Bone marrow (tissue), 2 donors: ENCODE data around the gene KMT2A.
"Not testable (repeated sequence)": the region's sequence is repeated elsewhere in the genome, so short reads cannot be mapped to it uniquely, and the experiment has no call there.

Experiments used
- DNase-seq, 2 donors: peaks; one replicate each; lab custom pipeline; 2025; lab: John Stamatoyannopoulos, UW

Gene KMT2A

DNA sequence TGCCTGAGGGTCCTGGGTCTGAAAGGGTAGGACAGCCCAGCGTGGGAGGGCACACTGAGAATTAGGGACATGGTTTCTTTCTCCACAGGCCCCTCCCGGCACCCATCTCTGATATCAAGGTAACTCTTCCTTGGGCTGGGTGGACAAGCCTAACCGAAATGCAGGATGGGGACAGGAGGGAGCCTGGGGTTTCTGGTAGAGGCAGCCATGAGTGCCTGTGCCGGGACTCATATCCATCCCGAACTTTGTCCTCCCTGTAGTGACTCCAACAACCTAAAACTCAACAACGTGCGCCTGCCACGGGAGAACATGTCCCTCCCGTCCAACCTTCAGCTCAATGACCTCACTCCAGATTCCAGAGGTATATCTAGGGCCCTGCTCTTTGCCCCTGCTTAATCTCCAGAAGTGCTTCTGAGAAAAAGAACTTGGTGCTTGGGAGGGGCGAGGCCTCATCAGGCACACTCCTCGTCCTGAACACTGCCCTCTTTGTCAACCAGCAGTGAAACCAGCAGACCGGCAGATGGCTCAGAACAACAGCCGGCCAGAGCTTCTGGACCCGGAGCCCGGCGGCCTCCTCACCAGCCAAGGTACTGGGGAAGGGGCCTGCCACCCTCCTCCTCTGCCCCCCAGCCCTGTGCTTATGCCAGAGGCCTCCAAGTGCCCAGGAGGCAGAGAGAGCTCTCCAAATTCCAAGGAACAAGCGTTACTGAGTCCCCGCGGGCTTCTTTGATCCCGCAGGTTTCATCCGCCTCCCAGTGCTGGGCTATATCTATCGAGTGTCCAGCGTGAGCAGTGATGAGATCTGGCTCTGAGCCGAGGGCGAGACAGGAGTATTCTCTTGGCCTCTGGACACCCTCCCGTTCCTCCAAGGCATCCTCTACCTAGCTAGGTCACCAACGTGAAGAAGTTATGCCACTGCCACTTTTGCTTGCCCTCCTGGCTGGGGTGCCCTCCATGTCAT, 97.8 kb downstream of the KMT2A start:
- DNase-seq: no peak

- DNase-seq: no peak
Measured at GRCh38 chr11:118535261-118535660, 99.0 kb downstream of the KMT2A start.

- no peak for DNase-seq
Measured at GRCh38 chr11:118536726-118537125, 100.4 kb downstream of the KMT2A start.

- no peak for DNase-seq
Measured at GRCh38 chr11:118537409-118537980, 101.2 kb downstream of the KMT2A start.

- no peak for DNase-seq
Measured at GRCh38 chr11:118544010-118544646, 107.8 kb downstream of the KMT2A start.

GRCh38 chr11:118544647-118545010, 108.3 kb downstream of the KMT2A start:
- no peak for DNase-seq

DNA sequence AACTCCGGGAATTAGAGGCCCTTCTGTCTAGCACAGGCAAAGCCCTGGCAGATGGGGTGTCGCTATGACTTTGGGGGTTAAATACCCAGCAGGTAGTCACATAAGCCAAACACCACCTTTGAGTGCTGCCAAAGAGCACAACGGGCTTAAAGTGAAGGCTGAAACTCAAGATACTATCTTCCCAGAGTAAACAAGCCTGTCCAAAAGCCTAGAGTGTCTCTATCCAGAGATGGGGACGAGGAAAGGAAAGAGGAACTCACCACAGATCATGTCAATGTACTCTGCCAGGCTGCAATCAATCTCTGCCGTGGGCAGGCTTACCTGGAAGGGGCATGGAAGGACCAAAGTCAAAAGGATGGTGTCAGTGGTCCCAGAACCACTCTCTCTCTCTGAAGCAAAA, 109.2 kb downstream of the KMT2A start:
- DNase-seq: no peak

DNA sequence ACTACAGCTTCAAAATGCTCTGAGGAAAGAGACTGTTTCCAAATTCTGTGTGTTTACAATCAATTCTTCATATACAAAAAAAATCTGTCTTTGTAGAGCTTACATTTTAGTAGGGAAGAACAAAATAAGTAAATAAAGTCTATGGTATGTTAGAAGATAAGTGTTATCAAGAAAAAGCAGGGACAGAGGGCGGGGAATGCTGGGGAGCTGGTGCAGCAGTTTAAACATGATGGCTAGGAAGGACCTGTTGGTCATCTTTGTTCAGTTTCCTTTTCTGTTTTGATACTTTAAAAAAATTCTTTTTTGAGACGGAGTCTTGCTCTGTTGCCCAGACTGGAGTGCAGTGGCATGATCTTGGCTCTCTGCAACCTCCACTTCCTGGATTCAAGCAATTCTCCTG, 110.8 kb downstream of the KMT2A start:
- DNase-seq: no peak

GRCh38 chr11:118552341-118552740, 116.0 kb downstream of the KMT2A start:
- no peak for DNase-seq

DNA sequence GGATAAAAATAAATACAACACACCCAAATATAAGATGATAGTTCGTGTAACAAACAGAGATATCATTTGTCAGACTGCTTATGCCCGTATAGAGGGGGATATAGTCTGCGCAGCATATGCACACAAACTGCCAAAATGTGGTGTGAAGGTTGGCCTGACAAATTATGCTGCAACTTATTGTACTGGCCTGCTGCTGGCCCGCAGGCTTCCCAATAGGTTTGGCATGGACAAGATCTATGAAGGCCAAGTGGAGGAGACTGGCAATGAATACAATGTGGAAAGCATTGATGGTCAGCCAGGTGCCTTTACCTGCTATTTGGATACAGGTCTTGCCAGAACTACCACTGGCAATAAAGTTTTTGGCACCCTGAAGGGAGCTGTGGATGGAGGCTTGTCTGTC, 124.5 kb downstream of the KMT2A start:
- no peak for DNase-seq

- DNase-seq: no peak
Measured at GRCh38 chr11:118565051-118565450, 128.8 kb downstream of the KMT2A start.

DNA sequence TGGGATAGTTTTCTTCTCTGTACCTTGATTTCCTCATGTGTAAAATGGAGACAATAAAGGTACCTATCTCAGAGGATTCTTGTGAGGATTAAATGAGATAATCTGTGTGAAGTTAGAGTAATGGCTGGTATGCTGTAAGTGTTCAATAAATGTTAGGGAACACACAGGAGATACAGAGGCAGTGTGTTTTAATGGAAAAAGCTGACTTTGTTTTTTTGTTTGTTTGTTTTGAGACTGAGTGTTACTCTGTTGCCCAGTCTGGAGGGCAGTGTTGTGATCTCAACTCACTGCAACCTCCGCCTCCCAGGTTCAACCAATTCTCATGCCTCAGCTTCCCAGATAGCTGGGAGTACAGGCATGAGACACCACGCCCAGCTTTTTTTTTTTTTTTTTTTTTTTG, 133.4 kb downstream of the KMT2A start:
- no peak for DNase-seq

DNA sequence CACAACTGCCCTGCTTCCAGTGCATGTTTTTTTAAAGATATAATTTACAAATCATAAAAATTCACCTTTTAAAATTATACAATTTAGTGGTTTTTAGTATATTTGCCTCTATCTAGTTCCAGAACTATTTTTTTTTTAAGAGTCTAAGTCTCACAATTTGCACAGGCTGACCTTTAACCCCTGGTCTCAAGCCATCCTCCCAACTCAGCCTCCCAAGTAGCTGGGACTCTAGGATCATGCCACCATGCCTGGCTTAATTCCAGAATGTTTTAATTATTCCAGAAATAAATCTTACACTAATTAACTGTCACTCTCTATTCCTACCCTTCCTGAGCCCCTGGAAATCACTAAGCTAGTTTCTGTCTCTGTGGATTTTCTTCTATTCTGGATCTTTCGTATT, 134.5 kb downstream of the KMT2A start:
- DNase-seq: no peak

DNA sequence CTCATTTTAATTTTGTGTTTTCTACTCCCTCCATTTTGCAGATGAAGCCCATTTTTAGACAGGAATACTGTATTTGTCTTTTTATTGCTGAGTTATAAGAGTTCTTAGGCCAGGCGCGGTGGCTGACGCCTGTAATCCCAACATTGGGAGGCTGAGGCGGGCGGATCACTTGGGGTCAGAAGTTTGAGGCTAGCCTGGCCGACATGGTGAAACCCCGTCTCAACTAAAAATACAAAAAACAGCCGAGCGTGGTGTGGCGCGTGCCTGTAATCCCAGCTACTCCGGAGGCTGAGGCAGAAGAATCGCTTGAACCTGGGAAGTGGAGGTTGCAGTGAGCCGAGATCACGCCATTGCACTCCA, 135.4 kb downstream of the KMT2A start:
- not testable (repeated sequence) for DNase-seq

GRCh38 chr11:118572061-118572980, 136.0 kb downstream of the KMT2A start, which contains the start of gene ARCN1:
Gene ARCN1 (plus strand): TSS chr11:118572409. CDS start chr11:118572548, 139 bp downstream.
- DNase-seq: peak; percentile 67 to 68

DNA sequence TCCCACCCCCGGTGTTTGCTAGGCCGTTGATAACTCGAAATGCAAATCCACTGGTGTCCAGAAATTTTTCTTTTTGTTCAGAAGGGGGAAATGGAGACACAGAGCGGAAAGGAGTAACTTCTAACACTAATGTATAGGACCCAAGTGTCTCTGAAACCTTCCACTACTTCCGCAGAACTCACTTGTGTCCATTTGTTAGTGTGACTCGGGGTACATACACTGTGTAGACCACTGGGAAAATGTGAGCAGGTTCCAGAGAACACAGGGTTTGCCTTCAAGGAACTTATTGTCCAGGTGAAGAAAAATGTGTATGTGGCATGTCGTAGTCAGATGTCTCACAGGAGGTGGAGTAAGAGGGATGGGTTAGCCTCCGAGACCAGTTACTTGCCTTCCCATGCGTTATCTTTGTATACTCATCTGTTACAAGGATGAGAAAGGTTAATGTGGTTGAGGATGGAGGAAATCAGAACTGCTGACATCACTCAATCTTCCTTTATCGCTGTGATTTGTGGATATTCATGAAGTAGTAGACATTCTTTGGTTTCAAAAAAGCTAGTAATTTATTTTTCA, 136.8 kb downstream of the KMT2A start:
- DNase-seq: peak in 1 of 2 donors; percentile 3

DNA sequence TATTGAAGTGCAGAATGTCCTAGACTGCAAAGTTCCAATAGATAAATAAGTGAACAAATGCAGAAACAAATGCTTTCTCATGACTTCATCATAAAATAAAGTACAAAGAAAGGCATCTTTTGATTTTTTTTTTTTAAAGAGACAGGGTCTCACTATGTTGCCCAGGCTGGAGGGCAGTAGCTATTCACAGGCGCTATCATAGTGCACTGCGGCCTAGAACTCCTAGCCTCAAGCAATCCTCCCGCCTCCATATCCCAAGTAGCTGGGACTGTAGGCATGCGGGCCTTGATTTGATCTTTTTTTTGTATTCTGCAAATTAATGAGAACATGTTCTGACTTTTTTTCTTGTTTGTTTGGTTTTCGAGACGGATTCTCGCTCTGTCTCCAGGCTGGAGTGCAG, 138.3 kb downstream of the KMT2A start:
- DNase-seq: no peak
